HT-29 (cell line): ENCODE measurements around the gene NAT16. TPM values are rescaled to one million over a fixed set of nuclear protein-coding genes. Genes with fewer than 3 reads are reported as not detected.

Source experiments
- DNase-seq: peaks from one replicate; pipeline ENCODE4 v3.0.0-alpha.2; 2015; ENCODE audit warnings: low spot score
- total RNA-seq: library from RNA; depleted of rRNA; stranded (reverse); fragments of >200 nt; shearing (Covaris generic); gene quantifications from 2 replicates; pipeline ENCODE4 v1.2.3, GENCODE V29; 2014

Gene NAT16
- total RNA-seq, 1 experiment from 2014 or later, result 0.13 TPM

- peak; percentile 52 for DNase-seq
Observed at GRCh38 chr7:101171442-101171837, 8.7 kb downstream of the NAT16 start.

- no peak for DNase-seq
Observed at GRCh38 chr7:101170617-101171441, 9.3 kb downstream of the NAT16 start.

GRCh38 chr7:101169838-101170551 is 10.1 kb downstream of the NAT16 start:
- DNase-seq, result peak; percentile 71

- no peak for DNase-seq
Observed at GRCh38 chr7:101169110-101169837, 10.8 kb downstream of the NAT16 start.

GRCh38 chr7:101168412-101169049 is 11.6 kb downstream of the NAT16 start:
- DNase-seq, result no peak

- no peak for DNase-seq
Observed at GRCh38 chr7:101167645-101168411, 12.3 kb downstream of the NAT16 start.

GRCh38 chr7:101166909-101167644 is 13.0 kb downstream of the NAT16 start:
- no peak for DNase-seq

GRCh38 chr7:101166648-101166908 is 13.5 kb downstream of the NAT16 start:
- no peak for DNase-seq

- DNase-seq, result no peak
Observed at GRCh38 chr7:101165958-101166647, 14.0 kb downstream of the NAT16 start.

- peak; percentile 95 for DNase-seq
Observed at GRCh38 chr7:101165075-101165957, 14.8 kb downstream of the NAT16 start, which contains the start of gene VGF. Gene VGF (minus strand): TSS chr7:101165569. CDS start chr7:101164843, 726 bp downstream.

- DNase-seq, result peak; percentile 54
Observed at GRCh38 chr7:101164071-101164840, 15.8 kb downstream of the NAT16 start.

- peak; percentile 47 for DNase-seq
Observed at GRCh38 chr7:101163279-101164070, 16.6 kb downstream of the NAT16 start.

- DNase-seq, result peak; percentile 67
Observed at GRCh38 chr7:101162551-101163278, 17.4 kb downstream of the NAT16 start.

GRCh38 chr7:101161692-101162471 is 18.2 kb downstream of the NAT16 start:
- DNase-seq, result no peak

- no peak for DNase-seq
Observed at GRCh38 chr7:101160910-101161309, 19.2 kb downstream of the NAT16 start.
